Femur (tissue), 1 donor: Measurements from ENCODE around the gene SPOCK3.
"Not testable (repeated sequence)": the region's sequence is repeated elsewhere in the genome, so short reads cannot be mapped to it uniquely, and the experiment has no call there.

Experiments used
- DNase-seq: peaks from one replicate; pipeline ENCODE4 v3.0.0-alpha.2; 2017

SPOCK3 gene

DNA sequence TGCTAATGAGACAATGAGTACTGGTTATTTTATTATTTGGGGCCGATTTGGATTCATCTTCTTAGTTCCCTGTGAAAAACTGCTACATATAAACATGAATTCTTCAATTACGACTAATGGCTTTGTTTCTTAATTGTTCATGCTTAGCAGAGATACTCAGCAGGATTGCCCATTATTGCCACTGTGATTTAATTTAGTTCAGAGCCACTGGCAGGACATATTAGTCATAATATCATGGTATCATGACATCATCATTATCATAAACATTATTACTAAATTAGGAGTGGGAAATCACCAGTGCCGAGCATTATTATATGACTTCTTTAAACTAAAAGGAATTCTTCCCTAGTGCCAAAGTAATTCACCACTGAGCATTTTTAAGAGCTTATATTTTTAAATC lies 201.4 kb downstream of the SPOCK3 start:
- DNase-seq, result no peak

DNA sequence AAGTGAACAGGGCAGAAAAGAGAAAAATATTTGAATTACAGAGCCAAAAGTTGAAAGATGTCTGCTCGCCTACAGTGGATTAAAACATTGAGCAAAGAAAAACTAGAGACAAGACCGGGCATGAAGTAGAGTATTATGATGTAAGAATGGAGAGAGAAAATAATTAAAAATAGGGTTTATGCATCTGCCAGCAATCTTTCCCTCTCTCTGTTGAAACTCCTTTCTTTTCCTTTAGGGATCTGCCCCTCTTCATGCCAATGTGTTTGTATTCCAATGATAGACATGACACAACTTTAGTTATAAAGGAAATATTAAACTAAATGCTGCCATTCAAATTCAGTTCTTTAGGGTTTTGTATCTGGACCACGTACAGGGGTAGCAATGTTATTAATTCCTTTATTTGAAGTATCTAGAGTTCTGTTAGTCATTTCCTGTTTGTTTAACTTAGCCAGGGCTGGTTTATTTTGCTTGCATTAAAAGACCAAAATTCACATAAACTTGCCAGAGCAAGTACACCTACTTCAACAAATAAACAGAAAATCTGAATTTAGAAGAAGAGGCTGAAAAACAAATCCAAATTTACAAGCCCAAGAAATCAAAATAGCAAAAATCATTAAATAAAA lies 202.6 kb downstream of the SPOCK3 start:
- DNase-seq, result no peak

DNA sequence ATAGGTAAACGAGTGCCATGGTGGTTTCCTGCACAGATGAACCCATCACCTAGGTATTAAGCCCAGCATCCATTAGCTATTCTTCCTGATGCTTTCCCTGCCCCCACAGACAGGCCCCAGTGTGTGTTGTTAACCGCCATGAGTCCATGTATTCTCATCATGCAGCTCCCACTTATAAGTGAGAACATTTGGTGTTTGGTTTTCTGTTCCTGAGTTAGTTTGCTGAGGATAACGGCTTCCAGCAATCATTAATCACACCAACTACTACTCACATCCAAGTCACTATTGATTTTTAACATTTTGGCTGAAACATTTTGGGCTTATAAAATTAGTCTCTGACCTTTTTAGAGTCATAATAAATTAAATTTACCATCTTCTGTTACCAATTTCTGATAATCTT lies 205.3 kb downstream of the SPOCK3 start:
- DNase-seq, result no peak

DNA sequence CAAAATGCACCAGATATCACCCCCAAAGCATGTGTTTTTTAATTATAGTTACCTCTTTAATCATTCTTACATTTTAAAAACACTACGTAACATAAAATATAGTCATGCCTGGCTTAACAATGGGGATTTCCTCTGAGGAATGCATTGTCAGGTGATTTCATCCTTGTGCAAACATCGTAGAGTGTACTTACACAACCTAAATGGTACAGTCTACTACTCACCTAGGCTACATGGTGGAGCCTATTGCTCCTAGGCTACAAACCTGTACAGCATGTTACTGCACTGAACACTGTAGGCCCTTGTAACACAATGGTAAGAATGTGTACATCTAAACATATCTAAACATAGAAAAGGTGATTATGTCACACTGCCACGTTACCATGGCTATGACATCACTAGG lies 208.6 kb downstream of the SPOCK3 start:
- no peak for DNase-seq

DNA sequence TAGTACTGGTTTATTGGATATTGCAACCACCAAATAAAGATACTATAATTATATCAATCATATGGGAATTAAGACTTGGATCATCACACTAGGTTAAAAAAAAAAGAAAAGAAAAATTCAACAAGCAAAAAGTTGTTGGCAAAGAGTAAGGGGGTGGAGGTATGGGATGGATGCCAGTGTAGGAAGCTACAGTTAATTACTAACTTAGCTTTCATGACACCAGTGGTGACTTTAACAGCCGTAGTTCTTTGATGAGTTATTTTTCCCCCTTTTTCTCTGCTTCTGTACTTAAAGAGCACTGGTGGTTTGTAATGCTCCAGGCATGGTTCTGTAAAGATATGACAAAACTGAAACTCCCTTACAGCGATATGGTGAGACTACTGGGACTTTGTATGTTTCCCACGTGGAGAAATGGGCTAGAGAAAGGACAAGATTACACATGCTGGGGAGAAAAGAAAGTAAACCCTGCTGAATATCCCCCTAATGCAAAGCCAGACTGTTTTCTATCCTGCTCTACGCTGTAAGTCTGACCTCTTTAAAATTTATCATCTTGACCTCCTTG lies 210.8 kb downstream of the SPOCK3 start:
- DNase-seq, result no peak

DNA sequence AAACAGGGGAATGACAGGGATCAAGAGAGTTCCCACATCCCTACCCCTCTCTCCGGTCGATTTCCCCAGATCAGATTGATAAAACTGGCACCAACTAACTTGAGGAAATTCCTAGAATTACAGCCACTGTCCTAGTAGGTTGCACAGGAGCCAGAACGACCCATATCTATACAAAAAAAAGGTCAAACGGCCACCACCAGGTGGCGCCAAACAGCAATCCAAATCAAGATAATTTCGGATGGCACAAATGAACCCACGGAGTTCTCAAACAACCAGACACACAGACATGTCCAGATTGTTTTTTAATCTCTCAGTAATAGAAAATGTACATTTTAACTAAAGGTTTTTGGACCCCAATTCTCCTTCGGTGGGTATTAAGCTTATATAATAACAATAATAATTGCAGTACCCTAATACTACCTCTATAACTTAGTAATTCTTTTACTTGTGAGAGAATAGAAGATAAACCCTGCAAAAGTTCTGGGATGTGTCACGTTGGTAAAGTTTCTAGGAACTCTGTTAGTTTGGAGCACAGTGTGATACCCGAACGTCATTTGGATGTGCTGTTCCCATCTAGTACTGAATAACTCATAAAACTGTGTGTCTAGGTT lies 212.6 kb downstream of the SPOCK3 start:
- peak; percentile 72 for DNase-seq

DNA sequence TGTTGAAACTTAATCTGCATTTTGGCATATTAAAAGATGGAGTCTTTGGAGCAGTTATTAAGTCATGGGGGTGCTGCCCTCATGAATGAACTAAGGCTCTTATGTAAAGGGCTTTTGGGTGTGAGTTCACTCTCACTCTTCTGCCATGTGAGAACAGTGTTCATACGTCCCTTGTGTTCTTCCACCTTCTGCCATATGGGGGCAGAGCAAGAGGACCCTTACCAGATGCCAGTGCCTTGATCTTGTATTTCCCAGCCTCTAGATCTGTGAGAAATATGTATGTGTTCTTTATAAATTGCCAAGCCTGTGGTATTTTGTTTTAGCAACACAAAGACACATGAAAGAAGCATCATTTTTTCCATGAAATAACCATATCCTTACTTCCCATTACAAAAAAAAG lies 213.9 kb downstream of the SPOCK3 start:
- DNase-seq, result no peak

DNA sequence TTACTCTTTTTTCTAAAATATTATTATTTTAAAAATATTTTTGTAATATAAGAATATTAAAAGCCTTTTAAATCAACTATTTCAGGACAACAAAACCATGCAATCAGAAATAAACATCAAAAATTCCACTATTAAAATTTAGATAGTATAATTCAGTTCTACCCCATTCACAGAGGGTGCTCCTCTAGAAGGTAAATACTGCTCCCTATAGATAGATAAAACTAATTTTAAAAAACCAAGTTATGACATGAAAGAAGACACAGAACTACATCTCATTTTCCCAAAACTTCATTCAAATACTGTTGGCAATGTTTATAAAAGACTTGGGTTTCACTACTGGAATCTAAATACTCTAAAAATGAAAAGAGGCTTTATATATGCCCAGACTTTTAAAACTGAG lies 219.3 kb downstream of the SPOCK3 start:
- no peak for DNase-seq

DNA sequence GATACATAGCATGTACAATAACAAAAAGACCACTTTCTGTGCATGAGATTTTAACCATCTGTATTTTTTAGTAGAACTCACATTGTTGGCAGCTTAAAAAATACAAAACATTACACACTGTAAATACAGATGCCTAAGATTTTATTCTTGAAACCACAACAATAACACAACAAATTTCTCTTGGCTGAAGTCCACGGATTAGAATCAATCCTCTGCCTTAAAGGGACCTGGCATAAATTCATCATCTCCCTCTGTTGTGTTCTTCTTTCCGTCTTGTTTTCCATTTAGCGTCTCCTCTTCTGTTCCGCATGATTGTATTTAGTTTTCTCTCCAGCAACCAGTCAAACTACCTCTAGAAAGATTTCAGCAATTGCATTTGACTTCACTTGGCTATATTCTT lies 231.0 kb downstream of the SPOCK3 start:
- DNase-seq, result no peak

DNA sequence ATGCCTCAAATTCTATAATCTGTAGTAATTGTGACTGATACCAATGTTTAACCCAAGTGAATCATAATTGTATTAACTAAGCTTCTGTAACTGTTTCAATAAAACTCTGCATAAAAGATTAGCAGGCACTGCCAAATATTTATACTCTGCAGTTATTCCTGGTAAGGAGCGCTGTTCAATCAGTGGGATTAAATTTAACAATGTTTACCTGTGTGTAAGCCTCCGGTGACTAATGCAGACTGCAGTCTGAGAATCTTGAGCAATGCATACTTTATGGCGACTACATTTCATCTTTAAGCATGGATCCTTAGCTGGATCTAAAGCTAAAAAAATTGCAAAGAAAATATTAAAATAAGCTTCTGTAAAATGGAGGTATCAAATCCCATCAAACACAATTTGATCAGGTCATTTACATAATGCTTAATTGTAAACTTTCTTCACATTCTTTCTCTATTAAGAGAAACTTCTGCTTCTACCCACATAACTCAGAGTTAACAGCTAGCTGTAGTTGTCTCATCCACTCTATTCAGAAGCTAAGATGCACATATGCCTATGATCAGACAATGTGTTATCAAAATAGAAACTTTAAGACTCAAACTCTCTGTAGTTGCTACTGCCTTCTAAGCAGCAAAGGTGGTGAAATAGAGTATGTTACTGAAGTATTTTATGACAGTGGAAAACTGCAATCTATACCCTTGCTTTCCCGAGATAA lies 234.0 kb downstream of the SPOCK3 start:
- DNase-seq, result no peak

DNA sequence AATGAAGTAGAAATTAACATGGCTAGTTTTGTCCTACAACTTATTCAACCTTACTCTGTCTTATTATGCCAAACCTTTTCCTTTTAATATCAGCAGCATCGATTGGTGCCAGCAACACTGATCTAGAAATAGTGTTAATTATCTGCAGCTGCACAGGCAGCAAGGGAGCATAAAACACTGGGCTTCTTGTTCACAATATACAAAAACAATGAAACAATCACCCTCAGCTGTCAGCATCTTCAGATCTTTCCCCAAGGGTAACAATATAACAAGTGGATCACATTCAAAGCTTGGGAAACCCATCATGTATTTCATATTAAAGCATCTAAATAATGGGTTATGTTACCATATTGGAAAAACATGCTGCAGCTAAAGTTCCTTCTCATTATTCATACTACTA lies 238.1 kb downstream of the SPOCK3 start:
- DNase-seq, result no peak

DNA sequence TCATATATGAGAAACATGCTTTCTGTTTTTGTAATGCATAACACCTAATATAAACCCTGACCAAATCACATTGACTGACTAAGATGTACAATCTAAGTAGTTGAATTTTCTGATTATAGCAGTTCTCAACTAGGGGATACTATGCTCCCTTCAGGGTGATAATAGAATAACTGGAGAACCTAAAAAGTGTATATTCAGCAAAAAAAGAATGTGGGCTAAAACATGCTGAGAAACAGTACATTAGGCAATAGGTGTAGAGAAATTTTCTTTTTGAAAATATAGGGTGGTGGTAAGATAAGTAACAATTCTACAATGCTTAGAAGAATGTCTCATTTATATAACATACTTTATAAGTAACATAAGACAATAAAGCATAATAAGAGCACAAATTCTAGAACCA lies 239.6 kb downstream of the SPOCK3 start:
- no peak for DNase-seq

DNA sequence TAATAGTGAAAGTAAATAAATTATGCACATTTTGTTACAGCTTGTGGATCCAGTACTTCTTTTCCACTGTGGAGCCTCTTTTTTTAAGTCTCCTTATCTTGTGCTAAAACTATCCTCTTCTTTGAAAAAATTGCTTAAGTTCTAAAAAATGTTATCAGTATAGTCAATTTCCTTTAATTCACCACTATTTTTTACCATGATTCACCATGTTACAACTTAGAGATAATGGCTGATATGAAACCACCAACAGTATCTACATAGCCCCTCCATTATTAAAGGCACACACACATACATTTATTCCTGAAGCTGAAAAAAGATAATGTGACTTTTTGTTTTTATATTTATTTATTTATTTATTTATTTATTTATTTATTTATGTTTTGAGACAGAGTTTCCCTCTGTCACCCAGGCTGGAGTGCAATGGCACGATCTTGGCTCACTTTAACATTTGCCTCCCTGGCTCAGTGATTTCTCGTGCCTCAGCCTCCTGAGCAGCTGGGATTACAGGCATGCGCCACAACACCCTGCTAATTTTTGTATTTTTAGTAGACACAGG lies 243.2 kb downstream of the SPOCK3 start:
- DNase-seq, result no peak

DNA sequence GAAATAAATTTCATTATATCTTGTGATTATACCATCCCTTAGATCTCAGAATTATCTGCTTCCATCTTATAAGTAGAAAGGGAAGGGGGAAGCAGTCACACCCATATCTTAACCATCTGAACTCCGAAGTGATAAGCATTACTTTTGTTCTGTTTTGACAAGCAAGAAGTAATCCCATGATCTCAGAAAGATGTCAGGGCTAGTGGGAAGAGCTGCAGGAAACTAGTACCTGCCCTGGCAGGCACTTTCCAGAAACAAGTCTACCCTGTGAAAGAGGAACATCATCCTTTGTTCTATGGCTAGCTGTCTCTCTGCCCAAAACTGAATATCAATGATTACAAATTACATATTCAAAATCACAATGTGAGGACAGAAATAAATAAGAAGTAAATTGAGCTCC lies 244.4 kb downstream of the SPOCK3 start:
- DNase-seq, result no peak

DNA sequence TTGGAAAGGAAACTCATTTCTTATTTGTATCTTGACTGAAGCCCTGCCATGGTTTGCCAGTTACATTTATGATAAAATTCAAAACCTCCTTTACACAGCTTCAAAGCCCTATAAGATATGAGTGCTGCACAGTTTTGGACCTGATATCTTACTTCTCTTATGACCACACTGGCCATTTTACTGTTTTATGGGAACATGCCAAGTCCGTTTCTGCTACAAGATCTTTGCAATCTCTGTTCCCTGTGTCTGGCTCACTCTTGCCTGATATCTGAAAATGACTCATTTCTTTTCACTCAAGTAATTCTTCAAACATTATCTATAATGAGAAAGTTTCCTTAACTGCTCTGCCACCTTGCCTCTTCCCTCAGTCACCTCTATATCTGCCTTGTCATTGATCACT lies 247.3 kb downstream of the SPOCK3 start:
- DNase-seq, result no peak

DNA sequence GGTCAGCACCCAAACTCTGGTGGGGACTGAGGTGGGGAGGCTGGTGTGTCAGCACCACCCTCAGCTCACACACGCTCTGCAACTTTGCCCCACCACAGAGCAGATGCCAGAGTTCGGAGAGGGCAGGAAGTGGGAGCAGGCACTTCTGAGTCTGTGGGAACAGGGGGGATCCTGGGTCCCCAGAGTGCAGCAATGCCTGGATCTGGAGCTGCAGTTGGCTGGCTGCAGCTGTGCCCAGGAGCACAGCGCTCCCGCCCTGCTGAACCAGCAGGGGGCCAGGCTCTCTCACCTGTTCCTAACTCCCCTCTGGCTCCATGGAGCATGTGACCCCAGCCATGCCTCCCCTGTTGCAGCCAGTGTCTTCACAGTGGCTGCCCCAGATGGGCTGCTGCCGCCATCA lies 252.4 kb downstream of the SPOCK3 start:
- DNase-seq, result no peak

DNA sequence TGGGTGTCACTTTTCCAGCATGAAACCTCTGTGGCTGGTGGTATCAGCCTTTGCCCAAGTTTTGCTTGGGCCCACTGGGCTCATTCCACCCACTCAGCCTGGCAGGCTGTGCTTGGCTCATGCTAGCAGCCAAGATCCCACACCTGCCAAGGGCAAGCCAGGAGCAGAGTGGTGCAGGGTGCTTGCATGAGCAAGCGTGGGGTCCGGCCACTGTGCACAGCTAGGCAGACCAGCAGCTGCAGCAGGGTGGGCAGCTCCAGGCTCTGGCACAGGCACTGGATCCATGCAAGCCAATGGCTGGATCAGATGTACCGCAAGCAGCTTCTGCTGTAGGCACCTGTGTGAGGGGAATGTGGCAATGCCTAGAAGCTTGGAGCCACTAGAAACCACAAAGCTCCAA lies 253.9 kb downstream of the SPOCK3 start:
- no peak for DNase-seq

DNA sequence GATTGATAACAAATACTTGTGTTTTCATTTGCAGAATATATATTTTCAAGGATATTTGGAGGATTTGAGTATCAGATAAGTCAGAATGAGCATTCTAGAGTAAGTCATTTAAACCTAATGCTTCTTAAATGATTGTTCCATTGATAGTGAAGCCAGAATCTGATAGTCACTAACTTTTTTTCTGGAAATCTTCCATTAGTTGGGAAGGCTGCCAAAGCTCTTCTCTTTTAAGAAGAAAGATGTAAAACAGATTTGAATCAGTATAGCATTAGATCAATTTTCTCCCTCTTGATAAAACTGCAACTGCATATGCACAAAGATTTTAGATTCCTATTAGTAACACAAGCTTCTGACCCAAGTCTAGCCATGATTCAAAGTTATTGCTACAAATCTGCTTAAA lies 256.7 kb downstream of the SPOCK3 start:
- no peak for DNase-seq

DNA sequence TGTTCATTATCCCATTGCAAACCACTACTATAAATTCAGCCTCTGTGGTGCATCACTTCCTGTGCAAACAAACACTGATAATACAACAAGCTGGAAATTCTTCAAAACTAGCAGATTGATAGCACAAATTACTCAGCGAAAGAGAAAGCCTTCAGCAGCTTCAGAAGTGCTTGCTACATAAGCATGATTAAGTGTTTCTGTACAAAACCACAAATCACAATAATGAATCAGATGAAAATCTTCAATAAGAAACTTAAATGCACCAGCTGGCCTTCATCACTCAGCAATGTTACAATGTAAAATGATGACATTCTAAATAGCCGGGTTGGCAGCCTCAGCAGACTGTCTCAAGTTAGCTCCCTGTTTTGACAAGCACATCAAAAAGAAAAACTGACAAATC lies 262.2 kb downstream of the SPOCK3 start:
- DNase-seq, result no peak

DNA sequence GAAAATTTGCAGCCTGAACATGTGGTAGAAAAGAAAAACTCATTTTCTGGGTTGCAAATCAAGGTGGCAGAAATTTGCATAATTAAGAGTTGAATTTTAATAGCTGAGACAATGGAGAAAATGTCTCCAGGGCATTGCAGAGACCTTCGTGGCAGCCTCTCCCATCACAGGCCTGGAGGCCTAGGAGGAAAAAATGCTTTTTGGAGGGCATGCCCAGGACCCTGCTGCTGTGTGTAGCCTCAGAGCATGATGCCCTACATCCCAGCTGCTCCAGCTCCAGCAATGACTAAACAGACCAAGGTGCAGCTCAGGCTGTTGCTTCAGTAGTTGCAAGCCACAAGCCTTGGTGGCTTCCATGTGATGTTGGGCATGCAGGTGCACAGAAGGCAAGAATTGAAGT lies 266.1 kb downstream of the SPOCK3 start:
- not testable (repeated sequence) for DNase-seq

DNA sequence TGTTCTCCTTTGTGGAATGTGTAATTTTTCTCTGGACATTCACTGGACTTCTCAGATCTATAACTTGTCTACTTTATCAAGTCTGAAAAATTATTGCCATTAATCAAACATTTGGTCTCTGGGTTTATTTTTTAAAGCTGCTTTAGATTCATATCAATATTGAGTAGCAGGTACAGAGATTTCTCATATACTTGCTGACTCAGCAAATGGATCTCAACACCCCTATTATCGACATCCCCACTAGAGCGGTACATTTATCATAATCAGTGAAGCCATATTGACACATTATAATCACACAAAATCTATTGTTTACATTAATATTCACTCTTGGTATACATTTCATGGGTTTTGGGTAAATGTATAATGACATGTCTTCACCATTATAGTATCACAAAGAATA lies 268.7 kb downstream of the SPOCK3 start:
- no peak for DNase-seq

DNA sequence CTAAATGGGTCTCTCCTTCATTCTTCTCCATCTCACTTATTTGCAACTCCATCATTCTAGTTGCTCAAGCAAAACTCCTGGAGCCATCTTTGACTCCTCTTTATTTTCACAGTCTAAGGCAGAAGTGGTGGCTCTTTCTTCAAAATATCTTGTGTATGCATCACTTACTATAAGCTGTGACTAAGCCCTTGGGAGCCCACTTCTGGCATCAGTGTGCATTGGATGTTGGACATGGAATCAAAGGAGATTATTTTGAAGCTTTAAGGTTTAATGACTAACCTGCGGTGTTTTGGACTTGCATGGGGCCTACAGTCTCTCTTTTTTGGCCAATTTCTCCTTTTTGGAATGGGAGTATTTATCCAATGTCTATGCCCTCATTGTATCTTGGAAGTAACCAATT lies 276.8 kb downstream of the SPOCK3 start:
- no peak for DNase-seq

DNA sequence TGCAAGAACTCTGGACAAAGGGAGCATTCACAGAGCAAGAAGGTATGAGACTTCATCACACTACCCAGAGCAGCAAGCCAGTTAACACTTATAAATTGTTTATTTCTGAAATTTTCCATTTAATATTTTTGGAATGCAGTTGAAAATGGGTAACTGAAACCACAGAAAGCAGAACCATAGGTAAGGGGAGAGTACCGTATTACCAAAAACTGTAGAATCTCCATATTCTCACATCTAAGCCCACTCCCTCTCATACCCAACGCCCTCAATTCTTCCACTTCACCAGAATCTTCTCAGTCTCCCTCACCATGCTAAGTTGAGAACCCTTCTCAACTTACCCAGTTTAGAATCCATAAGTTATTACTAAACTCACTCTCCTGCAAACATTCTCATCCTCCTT lies 277.8 kb downstream of the SPOCK3 start:
- no peak for DNase-seq

DNA sequence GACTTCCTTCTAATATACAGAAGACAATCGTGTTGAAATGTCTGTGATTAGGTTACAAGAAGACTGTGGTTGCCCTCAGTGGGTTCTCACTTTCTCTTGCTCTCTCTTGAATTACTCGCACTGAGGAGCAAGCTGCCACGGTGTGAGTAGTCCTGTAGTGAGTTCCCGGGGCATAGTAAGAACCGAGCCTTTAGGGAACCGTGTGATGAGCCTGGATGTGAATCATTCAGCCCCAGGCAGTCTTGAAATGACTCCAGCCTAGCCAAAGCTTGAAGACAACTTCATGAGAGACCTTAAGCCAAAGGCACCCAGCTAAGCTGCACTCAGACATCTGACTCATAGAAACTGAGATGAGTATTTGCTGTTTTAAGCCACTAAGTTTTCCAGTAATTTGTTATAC lies 292.7 kb downstream of the SPOCK3 start:
- no peak for DNase-seq
